HAP-1 (cell line): ENCODE data around the gene MTA2.
A peak's percentile ranks its signal among the peaks of the same experiment; 100 is the strongest.
"Not testable (repeated sequence)": the region's sequence is repeated elsewhere in the genome, so short reads cannot be mapped to it uniquely, and the experiment has no call there.

Experiments
- DNase-seq, 2 experiments: peaks; one replicate each; pipeline ENCODE4 v3.0.0-alpha.2; 2016 to 2020; ENCODE audit warnings: low spot score in 2 of 2
- H3K27me3 ChIP-seq: fragments of 250-450 bp; sonication (Bioruptor Pico); 2 replicates; pipeline ENCODE4 v1.5.1; 2020; ENCODE audit warnings: low read depth, mild to moderate bottlenecking, moderate library complexity
- H3K36me3 ChIP-seq: fragments of 250-450 bp; sonication (Bioruptor Pico); replicated peaks from 2 replicates; pipeline ENCODE4 v1.5.1; 2020; ENCODE audit warnings: mild to moderate bottlenecking
- H3K4me1 ChIP-seq: fragments of 250-450 bp; sonication (Bioruptor Pico); 2 replicates; pipeline ENCODE4 v1.5.1; 2020; ENCODE audit warnings: mild to moderate bottlenecking
- H3K4me3 ChIP-seq: fragments of 250-450 bp; sonication (Bioruptor Pico); 2 replicates; pipeline ENCODE4 v1.5.1; 2020; ENCODE audit warnings: mild to moderate bottlenecking, moderate library complexity
- H3K9me3 ChIP-seq: fragments of 250-450 bp; sonication (Bioruptor Pico); 2 replicates; pipeline ENCODE4 v1.5.1; 2020; ENCODE audit warnings: mild to moderate bottlenecking, moderate library complexity
- in situ Hi-C: fragments of 300-500 bp; cut with MboI; formaldehyde crosslinking; loops from 3 replicates; pipeline ENCODE4 v1.14.3; 2020; ENCODE audit warnings: low sequenced_read_pairs, inconsistent platforms, mixed read lengths

The MTA2 gene

DNA sequence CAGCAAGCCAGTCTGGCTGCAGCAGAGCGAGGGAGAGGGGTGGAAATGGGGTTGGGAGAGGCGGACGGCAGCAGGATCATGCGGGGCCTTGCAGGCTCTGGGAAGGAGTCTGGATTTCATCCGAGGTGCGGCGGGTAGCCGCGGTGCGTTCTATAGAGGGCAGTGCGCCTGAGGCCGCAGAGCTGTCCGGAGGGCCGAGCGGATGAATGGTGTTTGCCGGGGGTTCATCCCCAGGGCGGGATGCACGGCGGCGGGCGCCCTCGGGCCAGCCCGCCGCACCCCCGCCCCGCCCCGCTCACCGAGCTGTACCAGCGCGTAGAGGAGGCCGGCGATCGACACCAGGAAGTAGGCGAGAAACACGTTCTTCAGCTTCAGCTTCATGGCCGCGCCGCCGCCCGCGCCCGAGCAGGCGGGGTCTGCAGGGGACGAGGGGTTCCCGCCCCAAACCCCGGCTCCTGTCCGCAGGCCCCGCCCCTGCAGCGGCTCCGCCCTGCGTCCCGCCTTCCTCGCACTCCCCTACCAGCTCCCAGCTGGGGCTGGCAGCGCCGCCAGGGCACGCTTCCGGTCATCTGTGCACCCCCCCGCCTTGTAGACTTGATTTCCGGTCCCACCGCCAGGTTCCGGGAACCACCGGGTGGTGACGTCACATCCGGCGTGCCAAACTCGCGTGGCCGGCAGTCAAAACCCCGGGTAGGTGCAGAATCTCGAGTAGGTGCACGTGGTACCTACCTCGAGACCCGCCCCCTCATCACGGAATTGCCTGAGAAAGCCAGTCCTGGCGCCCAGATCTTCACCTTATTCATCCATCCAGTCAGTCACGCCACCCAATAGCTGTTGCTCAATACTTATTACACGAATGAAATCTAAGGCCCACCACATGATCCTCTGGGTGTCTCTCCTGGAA, 20.2 kb upstream of the MTA2 start, which contains the start of gene B3GAT3:
B3GAT3 (minus strand) TSS at position 420 of the 904 bp plus-strand sequence; CDS start at position 381, 39 bp downstream.
- in situ Hi-C loops: no loop called here
- DNase-seq: peak; percentile 96 to 99
- Histone ChIP-seq H3K4me3 (peak within 1 kb of the TSS; percentile 79), H3K36me3 (peaks cover 35% of the 10 kb centered on the region), H3K27me3 (no peaks in the 10 kb centered on the region), H3K9me3 (peaks cover 3% of the 10 kb centered on the region; the same call in 1 of the 2 replicates), H3K4me1 (peaks cover 9% of the 10 kb centered on the region)

DNA sequence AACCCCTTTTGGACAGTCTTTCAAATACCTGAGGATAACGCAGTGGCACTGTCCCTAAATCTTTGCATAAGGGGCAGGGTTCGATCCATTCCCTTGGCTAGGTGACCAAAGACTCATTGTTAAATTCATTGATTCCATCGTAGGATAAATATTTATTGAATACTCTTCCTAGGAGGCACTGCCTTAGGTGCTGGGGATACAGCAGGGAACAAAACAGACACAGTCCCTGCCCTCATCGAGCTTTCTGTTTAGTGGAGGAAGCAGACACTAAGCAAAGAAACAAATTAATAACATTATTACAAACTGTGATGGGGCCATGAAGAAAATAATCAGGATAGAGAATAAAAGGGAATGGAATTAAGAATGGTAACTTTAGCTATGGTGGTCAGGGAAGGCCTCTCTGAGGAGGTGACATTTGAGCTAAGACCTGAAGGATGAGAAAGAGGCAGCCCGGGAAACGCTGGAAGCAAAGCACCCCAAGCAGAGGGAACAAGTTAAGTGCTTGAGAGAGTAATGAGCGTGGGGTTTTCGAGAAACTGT, 19.4 kb upstream of the MTA2 start:
- no peaks in the 10 kb centered on the region for H3K27me3 ChIP-seq
- in situ Hi-C loops: no loop called here
- peaks cover 9% of the 10 kb centered on the region for H3K4me1 ChIP-seq
- H3K36me3 ChIP-seq: peaks cover 34% of the 10 kb centered on the region
- no peak for DNase-seq
- H3K4me3 ChIP-seq: peak overlapping the region; percentile 79
- peaks cover 3% of the 10 kb centered on the region; the same call in 1 of the 2 replicates for H3K9me3 ChIP-seq

DNA sequence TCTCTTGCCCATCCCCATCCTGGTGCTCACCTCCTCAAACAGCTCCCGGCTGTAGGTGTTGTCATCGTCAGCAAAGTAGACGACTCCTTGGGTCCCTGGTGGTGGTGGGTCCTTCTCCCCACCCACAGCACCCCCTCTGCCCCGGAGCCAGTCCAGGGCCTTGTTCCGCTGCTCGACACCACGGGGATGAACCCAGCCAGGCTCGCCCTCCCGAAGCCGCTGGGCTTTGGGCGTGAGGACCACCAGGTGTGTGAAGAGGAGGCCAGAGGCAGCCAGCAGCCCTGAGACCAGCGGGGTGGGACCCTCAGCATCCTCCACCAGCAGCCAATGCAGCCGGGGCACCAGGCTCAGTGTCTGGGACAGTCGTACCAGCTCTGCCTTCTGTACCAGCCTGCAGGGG, 15.3 kb upstream of the MTA2 start:
- H3K4me1 ChIP-seq, DNase-seq, in situ Hi-C loops, H3K4me3 ChIP-seq, H3K9me3 ChIP-seq, H3K27me3 ChIP-seq: not testable (repeated sequence)
- peaks cover 23% of the 10 kb centered on the region for H3K36me3 ChIP-seq

DNA sequence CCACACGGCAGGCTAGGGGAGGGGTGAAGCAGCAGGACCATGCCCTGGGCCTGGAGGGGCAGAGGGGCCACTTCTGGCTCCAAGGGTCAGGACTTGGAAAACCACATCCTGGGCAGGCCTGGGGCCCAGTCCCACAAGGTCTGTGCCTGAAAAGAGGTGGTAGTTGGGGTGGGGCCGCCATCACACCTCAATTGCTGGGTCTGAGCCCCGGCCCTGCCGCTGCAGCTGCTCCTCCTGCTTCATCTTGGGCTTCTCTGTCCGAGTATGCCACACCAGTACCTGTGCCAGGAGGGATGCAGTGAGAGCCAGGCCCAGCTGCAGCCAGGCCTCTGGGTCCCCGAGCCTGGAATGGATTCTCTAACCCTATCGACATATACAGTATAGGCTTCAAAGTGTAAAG, 13.9 kb upstream of the MTA2 start:
- H3K4me1 ChIP-seq: peaks cover 6% of the 10 kb centered on the region
- in situ Hi-C loops: no loop called here
- DNase-seq: no peak
- no peak overlapping the region for H3K4me3 ChIP-seq
- peaks cover 16% of the 10 kb centered on the region for H3K36me3 ChIP-seq
- H3K27me3 ChIP-seq: no peaks in the 10 kb centered on the region
- H3K9me3 ChIP-seq: no peaks in the 10 kb centered on the region

DNA sequence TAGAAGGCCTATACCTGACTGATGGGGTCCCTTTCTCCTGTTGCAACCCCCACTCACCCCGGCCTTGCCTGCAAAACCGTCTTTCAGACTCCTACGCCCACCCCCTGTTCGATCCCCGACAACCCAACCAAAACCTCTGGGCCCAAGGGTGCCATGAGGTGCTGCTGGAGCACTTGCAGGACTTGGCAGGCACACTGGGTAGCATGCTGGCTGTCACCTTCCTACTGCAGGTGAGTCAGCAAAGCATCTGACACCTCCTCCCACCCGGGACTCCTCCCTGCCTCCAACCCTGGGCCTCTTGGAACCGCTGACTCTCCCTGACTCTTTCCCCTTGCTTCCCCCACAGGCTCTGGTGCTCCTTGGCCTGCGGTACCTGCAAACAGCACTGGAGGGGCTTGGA, 12.6 kb upstream of the MTA2 start:
- Histone ChIP-seq H3K4me3 (no peak overlapping the region), H3K27me3 (no peaks in the 10 kb centered on the region), H3K4me1 (peaks cover 6% of the 10 kb centered on the region), H3K36me3 (peaks cover 27% of the 10 kb centered on the region), H3K9me3 (no peaks in the 10 kb centered on the region)
- in situ Hi-C loops: no loop called here
- no peak for DNase-seq

DNA sequence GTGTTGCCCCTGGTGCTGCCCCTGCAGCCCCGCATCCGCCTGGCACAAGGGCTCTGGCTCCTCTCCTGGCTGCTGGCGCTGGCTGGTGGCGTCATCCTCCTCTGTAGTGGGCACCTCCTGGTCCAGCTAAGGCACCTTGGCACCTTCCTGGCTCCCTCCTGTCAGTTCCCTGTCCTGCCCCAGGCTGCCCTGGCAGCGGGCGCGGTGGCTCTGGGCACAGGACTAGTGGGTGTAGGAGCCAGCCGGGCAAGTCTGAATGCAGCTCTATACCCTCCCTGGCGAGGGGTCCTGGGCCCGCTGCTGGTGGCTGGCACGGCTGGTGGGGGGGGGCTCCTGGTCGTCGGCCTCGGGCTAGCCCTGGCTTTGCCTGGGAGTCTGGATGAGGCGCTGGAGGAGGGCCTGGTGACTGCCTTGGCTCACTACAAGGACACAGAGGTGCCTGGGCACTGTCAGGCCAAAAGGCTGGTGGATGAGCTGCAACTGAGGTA, 11.7 kb upstream of the MTA2 start:
- H3K4me1 ChIP-seq: peaks cover 6% of the 10 kb centered on the region
- no peaks in the 10 kb centered on the region for H3K27me3 ChIP-seq
- H3K9me3 ChIP-seq: no peaks in the 10 kb centered on the region
- peaks cover 31% of the 10 kb centered on the region for H3K36me3 ChIP-seq
- in situ Hi-C loops: no loop called here
- DNase-seq: no peak
- H3K4me3 ChIP-seq: peak overlapping the region; percentile 50

DNA sequence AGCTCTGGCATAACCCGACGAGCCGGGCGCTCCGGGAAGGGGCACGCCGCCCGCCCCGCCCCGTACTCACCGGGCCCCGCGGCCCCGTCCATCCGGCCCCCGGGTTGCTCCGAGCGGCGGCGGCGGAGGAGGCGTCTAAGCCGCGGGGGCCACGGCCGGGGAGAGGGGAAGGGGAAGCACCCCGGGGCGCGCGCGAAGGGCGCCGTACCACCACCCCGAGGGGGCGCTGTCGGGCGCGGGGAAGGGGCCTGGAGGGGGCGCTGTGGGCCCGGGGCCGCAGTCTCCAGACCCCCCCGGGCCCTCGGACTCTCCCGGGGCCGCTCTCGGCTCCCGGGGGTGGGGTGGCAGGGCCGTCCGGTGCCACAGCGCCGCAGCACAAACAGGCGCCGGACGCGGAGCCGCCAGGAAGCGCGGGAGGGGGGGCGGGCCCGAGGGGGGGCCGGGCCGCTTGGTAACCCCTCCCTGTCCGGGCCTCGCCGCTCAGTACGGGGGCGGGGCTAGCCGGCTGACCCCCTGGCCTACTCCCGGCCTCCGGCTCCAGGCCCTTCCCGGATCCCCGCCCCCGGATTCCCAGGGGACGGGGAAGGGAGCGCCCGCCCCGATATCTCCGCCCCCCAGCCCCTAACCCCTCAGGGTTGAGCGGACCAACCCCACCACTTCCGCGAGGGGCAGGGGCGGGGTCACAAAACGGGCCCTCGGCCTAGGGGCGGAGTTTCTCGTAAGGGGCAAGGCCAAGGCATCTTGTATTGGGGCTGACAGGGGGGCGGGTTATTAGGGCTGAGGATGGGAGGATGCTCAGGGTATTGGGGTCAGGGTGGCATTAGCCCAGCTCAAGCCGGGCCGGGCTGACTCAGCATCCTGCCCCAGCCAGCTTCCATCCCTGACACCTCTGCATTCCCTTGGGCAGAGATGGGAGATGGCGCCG, 11.0 kb upstream of the MTA2 start, which contains the start of the genes EML3 and ROM1:
EML3 (minus strand) TSS at position 410 of the 925 bp plus-strand sequence; CDS start at position 92, 318 bp downstream.
ROM1 (plus strand) TSS at position 892 of the 925 bp plus-strand sequence; CDS start at position 917, 25 bp downstream.
- in situ Hi-C loops: no loop called here

DNA sequence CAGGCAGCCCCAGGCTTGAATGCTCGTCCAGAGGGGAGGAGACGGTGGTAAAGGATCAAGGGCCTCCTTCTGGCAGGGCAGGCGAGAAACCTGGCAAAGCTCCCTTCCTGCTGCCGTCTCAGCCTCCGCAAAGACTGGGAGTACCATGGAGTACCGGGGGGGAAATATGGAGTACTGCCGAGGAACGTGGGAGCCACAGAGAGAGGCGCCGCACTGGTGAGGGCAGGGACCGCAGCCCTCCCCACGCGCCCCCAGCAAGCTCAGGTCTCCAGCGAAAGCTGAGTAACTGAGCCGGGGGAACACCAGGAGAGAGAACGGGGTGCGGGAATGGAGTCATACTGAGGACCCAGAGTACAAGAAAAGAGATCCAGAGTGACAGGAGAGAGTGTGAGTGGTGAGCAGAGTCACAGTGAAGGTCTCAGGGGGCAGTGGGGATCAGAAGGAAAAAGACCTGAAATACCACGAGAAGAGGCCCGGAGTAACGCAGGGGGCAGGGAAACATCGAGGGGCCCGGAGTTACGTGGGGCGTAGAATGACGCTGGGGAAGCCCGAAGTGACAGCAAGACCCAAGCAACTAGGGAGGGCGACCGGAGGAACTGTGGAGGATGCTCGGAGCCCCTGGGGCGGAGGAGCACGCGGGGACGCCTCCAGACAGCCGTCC, 10.2 kb upstream of the MTA2 start:
- no peaks in the 10 kb centered on the region for H3K9me3 ChIP-seq
- no peaks in the 10 kb centered on the region for H3K27me3 ChIP-seq
- H3K4me1 ChIP-seq: peaks cover 6% of the 10 kb centered on the region
- H3K36me3 ChIP-seq: peaks cover 33% of the 10 kb centered on the region
- peak in 1 of 2 experiments; percentile 52 for DNase-seq
- peak overlapping the region; percentile 50 for H3K4me3 ChIP-seq
- in situ Hi-C loops: no loop called here

More for the DNA sequence above, 11.0 kb upstream of the MTA2 start, which contains the start of the genes EML3 and ROM1:
- Histone ChIP-seq H3K36me3 (peaks cover 36% of the 10 kb centered on the region), H3K9me3 (no peaks in the 10 kb centered on the region), H3K4me1 (peaks cover 6% of the 10 kb centered on the region), H3K4me3 (peak within 1 kb of the TSS; percentile 50), H3K27me3 (no peaks in the 10 kb centered on the region)
- peak; percentile 85 to 95 for DNase-seq

DNA sequence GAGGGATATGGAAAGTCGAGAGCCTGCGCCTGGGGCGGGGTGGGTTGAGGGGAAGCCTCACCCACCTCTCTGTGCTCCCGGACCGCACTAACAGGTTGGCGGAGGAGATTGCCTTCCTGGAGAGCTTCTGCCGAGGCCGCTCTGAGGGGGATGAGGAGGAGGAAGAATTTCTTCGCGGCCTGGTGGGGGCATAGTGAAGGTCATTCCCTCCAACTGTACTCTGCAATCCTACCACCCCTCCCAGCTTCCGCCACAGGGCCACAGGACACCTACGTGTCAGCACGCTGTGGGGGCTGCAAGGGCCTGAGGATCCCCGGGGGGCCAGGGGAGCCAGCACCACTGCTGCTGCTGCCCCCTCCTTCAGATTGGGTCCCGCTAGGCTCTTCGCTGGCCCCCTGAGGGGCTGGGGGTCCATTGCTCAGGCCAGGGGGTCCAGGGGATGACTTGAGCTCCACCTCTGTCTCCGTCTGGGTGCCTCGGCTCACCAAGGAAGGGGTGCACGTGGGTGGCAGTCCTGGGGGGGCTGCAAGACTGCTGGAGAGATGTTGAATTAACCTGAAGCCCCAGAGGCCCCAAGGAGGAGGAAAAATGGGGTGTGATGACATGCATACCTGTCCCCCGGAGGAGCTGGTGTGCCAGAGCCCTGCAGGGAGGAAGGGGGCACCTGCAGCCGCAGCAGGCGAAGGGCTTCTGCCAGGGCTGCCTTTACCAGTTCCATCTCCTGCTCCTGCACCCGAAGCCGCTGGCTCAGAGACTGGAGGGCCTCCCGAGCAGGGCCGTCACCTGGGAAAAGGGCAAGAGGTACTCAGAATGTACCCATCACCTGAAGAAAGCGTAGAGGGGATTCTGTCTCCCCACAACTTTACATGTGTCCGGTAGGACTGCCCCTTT, 9.4 kb upstream of the MTA2 start:
- in situ Hi-C loops: no loop called here
- Histone ChIP-seq H3K36me3 (peaks cover 30% of the 10 kb centered on the region), H3K4me1 (peaks cover 6% of the 10 kb centered on the region)

DNA sequence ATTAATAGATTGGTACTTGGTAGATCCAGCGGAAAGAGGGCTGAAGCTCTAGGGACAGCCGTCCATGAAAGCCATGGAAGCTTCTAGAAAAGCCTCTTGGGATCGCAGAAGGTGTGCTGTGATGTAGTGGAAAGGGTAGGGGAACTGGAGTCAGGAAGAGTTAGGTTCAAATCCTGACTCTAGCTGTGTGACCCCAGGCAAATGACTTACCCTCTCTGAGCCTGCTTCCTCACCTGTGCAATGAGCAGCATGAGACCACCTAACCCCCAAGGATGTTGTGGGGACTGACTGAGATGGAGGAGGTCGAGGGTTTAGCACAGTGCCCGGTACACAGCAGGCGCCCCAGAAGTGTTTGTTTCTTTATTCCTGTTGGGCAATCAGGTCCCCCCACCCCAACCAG, 8.7 kb upstream of the MTA2 start:
- Histone ChIP-seq H3K4me1 (peaks cover 6% of the 10 kb centered on the region), H3K27me3 (no peaks in the 10 kb centered on the region), H3K4me3 (no peak overlapping the region), H3K36me3 (peaks cover 34% of the 10 kb centered on the region), H3K9me3 (no peaks in the 10 kb centered on the region)
- no peak for DNase-seq
- in situ Hi-C loops: no loop called here

More for the DNA sequence above, 9.4 kb upstream of the MTA2 start:
- peak overlapping the region; percentile 50 for H3K4me3 ChIP-seq
- H3K27me3 ChIP-seq: no peaks in the 10 kb centered on the region
- H3K9me3 ChIP-seq: no peaks in the 10 kb centered on the region
- DNase-seq: no peak

DNA sequence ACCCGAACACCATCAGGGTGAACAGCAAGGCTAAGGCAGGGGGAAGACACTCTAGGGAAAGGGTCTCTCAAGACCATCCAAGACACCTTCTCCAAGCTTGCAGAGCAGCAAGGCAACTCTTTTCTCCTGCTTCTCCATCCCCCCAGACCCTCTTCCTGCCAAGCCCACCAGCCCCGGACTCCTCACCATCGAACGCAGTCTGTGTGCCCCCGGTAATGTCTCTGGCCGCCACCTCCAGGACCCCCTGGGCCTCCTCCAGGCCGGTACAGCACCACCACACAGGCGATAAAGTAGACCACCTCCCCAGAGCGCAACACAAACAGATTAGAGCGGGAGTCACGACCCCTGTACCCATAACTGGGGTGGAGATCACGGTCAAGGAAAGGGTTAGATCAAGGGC, 7.1 kb upstream of the MTA2 start:
- Histone ChIP-seq H3K27me3 (no peaks in the 10 kb centered on the region), H3K4me3 (no peak overlapping the region), H3K36me3 (peaks cover 45% of the 10 kb centered on the region), H3K4me1 (peaks cover 6% of the 10 kb centered on the region), H3K9me3 (no peaks in the 10 kb centered on the region)
- DNase-seq: no peak
- in situ Hi-C loops: no loop called here

DNA sequence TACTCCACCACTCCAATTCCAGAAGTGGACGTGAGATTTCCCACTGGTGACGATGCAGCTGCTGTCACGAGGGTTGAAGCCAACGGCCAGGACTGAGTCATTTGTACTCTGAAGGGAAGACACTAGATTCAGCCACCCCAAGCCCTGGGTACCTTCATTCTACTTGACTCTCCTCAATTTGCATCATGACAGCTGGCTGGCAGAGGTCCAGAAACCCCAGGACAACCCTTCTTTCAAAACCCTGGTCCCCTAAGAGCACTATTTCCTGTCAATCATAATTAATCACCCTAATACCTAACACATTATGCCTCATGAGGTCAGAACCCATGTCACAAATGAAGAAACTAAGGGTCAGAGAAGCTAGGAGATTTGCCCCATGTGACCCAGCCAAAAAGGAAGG, 6.0 kb upstream of the MTA2 start:
- Histone ChIP-seq H3K4me3 (no peak overlapping the region), H3K9me3 (no peaks in the 10 kb centered on the region), H3K27me3 (no peaks in the 10 kb centered on the region), H3K4me1 (peaks cover 6% of the 10 kb centered on the region), H3K36me3 (peaks cover 55% of the 10 kb centered on the region)
- in situ Hi-C loops: no loop called here
- DNase-seq: no peak
